GM23248 (cell line): ENCODE results near the gene AKR7A2.

ENCODE experiments used
- EZH2 ChIP-seq: fragments of 200-600 bp; sonication (generic); IDR thresholded peaks from 2 replicates; pipeline ENCODE4 v1.6.1; 2018; ENCODE audit warnings: antibody characterized with exemption, mild to moderate bottlenecking; ENCODE audit not compliant: insufficient read depth, poor library complexity, severe bottlenecking
- EZH2phosphoT487 ChIP-seq: fragments of 200-600 bp; sonication (generic); IDR thresholded peaks from 2 replicates; pipeline ENCODE4 v1.6.1; 2018; ENCODE audit warnings: antibody characterized with exemption, moderate library complexity, mild to moderate bottlenecking, low read depth; ENCODE audit not compliant: insufficient read depth

- TF ChIP-seq EZH2 = no peak
- no peak for TF ChIP-seq EZH2phosphoT487
Measured at GRCh38 chr1:19338323-19338762, 26.4 kb upstream of the AKR7A2 start.
